Neural progenitor cell (in vitro differentiated cells): ENCODE data around the gene SYNDIG1. TPM values are rescaled to one million over a fixed set of nuclear protein-coding genes. Genes with fewer than 3 reads are reported as not detected.

Experiments
- DNase-seq: peaks from one replicate; pipeline ENCODE4 v3.0.0-alpha.2; 2016; ENCODE audit warnings: low spot score
- H2AFZ ChIP-seq: fragments of 200-600 bp; sonication (generic); replicated peaks from 2 replicates; pipeline ENCODE4 v1.6.1; 2016; ENCODE audit warnings: antibody characterized with exemption
- H3F3A ChIP-seq: fragments of 200-600 bp; sonication (generic); 2 replicates; pipeline ENCODE4 v1.6.1; 2016; ENCODE audit warnings: antibody characterized with exemption, low read depth
- H3K27ac ChIP-seq: fragments of 200-600 bp; sonication (generic); 2 replicates; pipeline ENCODE4 v1.5.1; 2016; ENCODE audit warnings: mild to moderate bottlenecking
- H3K27me3 ChIP-seq: fragments of 200-600 bp; sonication (generic); 2 replicates; pipeline ENCODE4 v1.6.1; 2016; ENCODE audit warnings: mild to moderate bottlenecking, moderate library complexity
- H3K36me3 ChIP-seq: fragments of 200-600 bp; sonication (generic); 2 replicates; pipeline ENCODE4 v1.5.1; 2016
- H3K4me1 ChIP-seq: fragments of 200-600 bp; sonication (generic); 2 replicates; pipeline ENCODE4 v1.6.1; 2016; ENCODE audit warnings: mixed run types
- H3K4me2 ChIP-seq: fragments of 200-600 bp; sonication (generic); 2 replicates; pipeline ENCODE4 v1.6.1; 2016
- H3K4me3 ChIP-seq: fragments of 200-600 bp; sonication (generic); 2 replicates; pipeline ENCODE4 v1.5.1; 2016
- H3K79me2 ChIP-seq: fragments of 200-600 bp; sonication (generic); 2 replicates; pipeline ENCODE4 v1.6.1; 2016; ENCODE audit warnings: low read depth
- H3K9ac ChIP-seq: fragments of 200-600 bp; sonication (generic); 2 replicates; pipeline ENCODE4 v1.6.1; 2016
- H3K9me3 ChIP-seq: fragments of 200-600 bp; sonication (generic); 2 replicates; pipeline ENCODE4 v1.5.1; 2016; ENCODE audit warnings: low read depth
- H4K20me1 ChIP-seq: fragments of 200-600 bp; sonication (generic); 2 replicates; pipeline ENCODE4 v1.6.1; 2016; ENCODE audit warnings: low read depth
- H3K27ac Mint-ChIP-seq: 3 replicates; pipeline ENCODE4 v1.8.0; 2021; ENCODE audit warnings: mixed read lengths
- H3K27me3 Mint-ChIP-seq: 2 replicates; pipeline ENCODE4 v1.8.0; 2022; ENCODE audit warnings: low read depth, mild to moderate bottlenecking, inconsistent platforms, moderate library complexity, mixed read lengths; ENCODE audit not compliant: insufficient read depth
- H3K36me3 Mint-ChIP-seq: 3 replicates; pipeline ENCODE4 v1.8.0; 2021; ENCODE audit warnings: mixed read lengths
- H3K4me1 Mint-ChIP-seq: 3 replicates; pipeline ENCODE4 v1.8.0; 2021; ENCODE audit warnings: mixed read lengths
- H3K4me3 Mint-ChIP-seq: 3 replicates; pipeline ENCODE4 v1.8.0; 2021; ENCODE audit warnings: mild to moderate bottlenecking, moderate library complexity, mixed read lengths
- H3K9me3 Mint-ChIP-seq: 3 replicates; pipeline ENCODE4 v1.8.0; 2020; ENCODE audit warnings: mixed read lengths
- EZH2 ChIP-seq: fragments of 200-600 bp; sonication (generic); IDR thresholded peaks from 2 replicates; pipeline ENCODE4 v1.6.1; 2017; ENCODE audit warnings: antibody characterized with exemption, mild to moderate bottlenecking, moderate library complexity
- EZH2phosphoT487 ChIP-seq: fragments of 200-600 bp; sonication (generic); IDR thresholded peaks from 2 replicates; pipeline ENCODE4 v1.6.1; 2017; ENCODE audit warnings: antibody characterized with exemption
- total RNA-seq: library from RNA; depleted of rRNA; stranded (reverse); fragments of >200 nt; gene quantifications from 2 replicates; pipeline ENCODE4 v1.2.3, GENCODE V29; 2015; ENCODE audit warnings: low replicate concordance
- TF ChIP-seq, protein P1 (sequence below): fragments of 200-600 bp; sonication (generic); IDR thresholded peaks from 2 replicates; pipeline ENCODE4 v1.5.1; 2017; ENCODE audit warnings: antibody characterized with exemption, mild to moderate bottlenecking

Gene SYNDIG1
- total RNA-seq, 1 donor from 2014 or later = 1.0 TPM

DNA sequence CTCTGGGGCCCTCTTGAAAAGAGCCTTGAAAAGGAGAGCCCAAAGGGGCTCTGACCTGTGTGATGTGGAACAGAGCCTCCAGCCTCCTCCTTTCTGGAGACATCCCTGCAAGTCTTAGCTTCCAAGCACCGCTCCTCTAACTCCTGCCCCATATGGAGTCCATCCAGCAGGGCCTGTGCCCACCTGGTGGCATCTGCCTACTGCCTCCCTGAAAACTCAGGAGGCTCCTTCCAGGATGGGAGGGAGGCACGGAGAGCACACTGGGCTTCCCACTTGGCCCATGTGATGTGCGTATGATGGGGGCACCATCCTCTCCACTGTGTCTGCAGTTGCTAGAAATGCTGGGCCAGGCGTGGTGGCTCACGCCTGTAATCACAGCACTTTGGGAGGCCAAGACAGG lies 98.1 kb downstream of the SYNDIG1 start:
- Histone ChIP-seq H3K4me1 (no peaks in the 10 kb centered on the region), H3K79me2 (no peaks in the 10 kb centered on the region), H3K27me3 (no peaks in the 10 kb centered on the region), H4K20me1 (no peaks in the 10 kb centered on the region), H3K36me3 (peaks cover 2% of the 10 kb centered on the region), H3K9me3 (no peaks in the 10 kb centered on the region), H3F3A (no peaks in the 10 kb centered on the region), H3K4me2 (no peak overlapping the region), H3K4me3 (no peak overlapping the region), H2AFZ (no peak overlapping the region), H3K9ac (no peak overlapping the region), H3K27ac (no peak overlapping the region)
- TF ChIP-seq EZH2 (no peak), EZH2phosphoT487 (no peak)
- TF ChIP-seq, protein P1, sequence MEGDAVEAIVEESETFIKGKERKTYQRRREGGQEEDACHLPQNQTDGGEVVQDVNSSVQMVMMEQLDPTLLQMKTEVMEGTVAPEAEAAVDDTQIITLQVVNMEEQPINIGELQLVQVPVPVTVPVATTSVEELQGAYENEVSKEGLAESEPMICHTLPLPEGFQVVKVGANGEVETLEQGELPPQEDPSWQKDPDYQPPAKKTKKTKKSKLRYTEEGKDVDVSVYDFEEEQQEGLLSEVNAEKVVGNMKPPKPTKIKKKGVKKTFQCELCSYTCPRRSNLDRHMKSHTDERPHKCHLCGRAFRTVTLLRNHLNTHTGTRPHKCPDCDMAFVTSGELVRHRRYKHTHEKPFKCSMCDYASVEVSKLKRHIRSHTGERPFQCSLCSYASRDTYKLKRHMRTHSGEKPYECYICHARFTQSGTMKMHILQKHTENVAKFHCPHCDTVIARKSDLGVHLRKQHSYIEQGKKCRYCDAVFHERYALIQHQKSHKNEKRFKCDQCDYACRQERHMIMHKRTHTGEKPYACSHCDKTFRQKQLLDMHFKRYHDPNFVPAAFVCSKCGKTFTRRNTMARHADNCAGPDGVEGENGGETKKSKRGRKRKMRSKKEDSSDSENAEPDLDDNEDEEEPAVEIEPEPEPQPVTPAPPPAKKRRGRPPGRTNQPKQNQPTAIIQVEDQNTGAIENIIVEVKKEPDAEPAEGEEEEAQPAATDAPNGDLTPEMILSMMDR = no peak
- no peak for DNase-seq
- H3K36me3 Mint-ChIP-seq = no peaks in the 10 kb centered on the region
- peaks cover 6% of the 10 kb centered on the region for H3K9me3 Mint-ChIP-seq
- H3K27ac Mint-ChIP-seq = no peak overlapping the region
- peaks cover 2% of the 10 kb centered on the region for H3K27me3 Mint-ChIP-seq
- no peak overlapping the region for H3K4me3 Mint-ChIP-seq
- H3K4me1 Mint-ChIP-seq = no peaks in the 10 kb centered on the region

DNA sequence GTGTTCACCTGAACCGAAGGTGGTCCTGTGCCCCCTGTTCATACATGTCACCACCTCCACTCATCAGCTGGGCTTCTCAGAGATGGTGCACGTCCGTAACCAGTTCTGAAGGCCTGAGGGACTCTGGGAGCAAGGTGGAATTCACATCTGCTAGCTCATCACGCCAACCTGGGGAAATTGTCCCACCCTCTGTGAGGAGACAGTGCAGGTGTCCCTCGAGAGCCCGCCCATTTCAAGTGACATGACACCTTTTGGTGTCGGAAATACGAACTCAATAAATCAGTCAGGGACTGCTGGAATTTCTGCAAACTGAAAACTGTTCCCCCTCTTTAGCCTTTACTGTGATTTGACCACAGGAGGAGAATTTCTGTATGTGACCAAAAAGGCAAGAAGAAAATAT lies 99.4 kb downstream of the SYNDIG1 start:
- no peak overlapping the region for H3K4me3 Mint-ChIP-seq
- H3K9me3 ChIP-seq = no peaks in the 10 kb centered on the region
- no peak overlapping the region for H3K9ac ChIP-seq
- peaks cover 2% of the 10 kb centered on the region for H3K27me3 Mint-ChIP-seq
- H2AFZ ChIP-seq = no peak overlapping the region
- no peak for DNase-seq
- H3K27me3 ChIP-seq = no peaks in the 10 kb centered on the region
- no peaks in the 10 kb centered on the region for H3K4me1 ChIP-seq
- H4K20me1 ChIP-seq = no peaks in the 10 kb centered on the region
- peaks cover 3% of the 10 kb centered on the region for H3K9me3 Mint-ChIP-seq
- no peaks in the 10 kb centered on the region for H3K36me3 ChIP-seq
- TF ChIP-seq, protein P1 = no peak
- TF ChIP-seq EZH2phosphoT487 = no peak
- H3K36me3 Mint-ChIP-seq = no peaks in the 10 kb centered on the region
- no peaks in the 10 kb centered on the region for H3F3A ChIP-seq
- no peak overlapping the region for H3K4me2 ChIP-seq
- H3K27ac ChIP-seq = no peak overlapping the region
- no peaks in the 10 kb centered on the region for H3K4me1 Mint-ChIP-seq
- no peaks in the 10 kb centered on the region for H3K79me2 ChIP-seq
- no peak overlapping the region for H3K27ac Mint-ChIP-seq
- no peak overlapping the region for H3K4me3 ChIP-seq

DNA sequence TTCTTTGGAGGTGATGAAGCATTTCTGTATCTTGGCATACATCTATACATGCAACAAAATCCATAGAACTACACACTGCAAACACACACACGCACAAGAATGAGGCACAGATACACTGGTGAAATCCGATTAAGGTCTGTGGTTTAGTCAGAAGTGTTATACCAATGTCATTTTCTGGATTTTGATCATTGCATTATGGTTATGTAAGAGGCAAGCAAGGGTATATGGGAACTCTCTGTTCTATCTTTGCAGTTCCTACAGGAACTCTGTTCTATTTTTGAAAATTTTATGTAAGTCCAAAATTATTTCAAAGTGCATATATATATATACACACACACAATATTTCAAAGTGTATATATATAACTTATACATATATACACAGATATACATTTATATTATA lies 101.7 kb downstream of the SYNDIG1 start:
- Histone ChIP-seq H3K36me3 (no peaks in the 10 kb centered on the region), H3K4me3 (no peak overlapping the region), H3K4me1 (no peaks in the 10 kb centered on the region), H3K27me3 (no peaks in the 10 kb centered on the region), H3F3A (no peaks in the 10 kb centered on the region), H2AFZ (no peak overlapping the region), H3K9ac (no peak overlapping the region), H4K20me1 (no peaks in the 10 kb centered on the region), H3K79me2 (no peaks in the 10 kb centered on the region), H3K4me2 (no peak overlapping the region), H3K27ac (no peak overlapping the region), H3K9me3 (no peaks in the 10 kb centered on the region)
- H3K36me3 Mint-ChIP-seq = no peaks in the 10 kb centered on the region
- H3K4me3 Mint-ChIP-seq = no peak overlapping the region
- H3K4me1 Mint-ChIP-seq = no peaks in the 10 kb centered on the region
- peaks cover 2% of the 10 kb centered on the region for H3K27me3 Mint-ChIP-seq
- no peaks in the 10 kb centered on the region for H3K9me3 Mint-ChIP-seq
- H3K27ac Mint-ChIP-seq = no peak overlapping the region
- DNase-seq = no peak
- no peak for TF ChIP-seq EZH2phosphoT487
- TF ChIP-seq EZH2 = no peak
- TF ChIP-seq, protein P1 = no peak
